ENCODE measurements around the gene CABLES2.

- TF ChIP-seq CTCF (IDR thresholded peaks at IDR 0.05) (no peak), POLR2A (IDR thresholded peaks at IDR 0.05) (no peak)
These were observed 19.6 kb upstream of the CABLES2 start for GRCh38 chr20:62426699-62427131.
